Adrenal gland (tissue), 5 donors: Measurements from ENCODE around the gene UGGT1.

Experiments used
- CTCF ChIP-seq, 6 experiments: fragments of 450-650 bp in 4 of 6; fragments of 200-600 bp in 2 of 6; sonication (generic) in 1 of 6; IDR thresholded peaks; 1 replicate in 5 of 6; 2 replicates in 1 of 6; pipeline versions ENCODE4 v1.5.1 to v1.8.0; 2016 to 2021; ENCODE audit warnings: antibody characterized with exemption in 6 of 6, mild to moderate bottlenecking in 2 of 6, moderate library complexity in 1 of 6
- POLR2A ChIP-seq, 2 donors: fragments of 450-650 bp; IDR thresholded peaks; one replicate each; pipeline ENCODE4 v1.6.1; 2017; ENCODE audit warnings: antibody characterized with exemption in 2 of 2, mild to moderate bottlenecking in 2 of 2, moderate library complexity in 1 of 2
- donor health status: DM: no; HTN: no; CAD: no.

DNA sequence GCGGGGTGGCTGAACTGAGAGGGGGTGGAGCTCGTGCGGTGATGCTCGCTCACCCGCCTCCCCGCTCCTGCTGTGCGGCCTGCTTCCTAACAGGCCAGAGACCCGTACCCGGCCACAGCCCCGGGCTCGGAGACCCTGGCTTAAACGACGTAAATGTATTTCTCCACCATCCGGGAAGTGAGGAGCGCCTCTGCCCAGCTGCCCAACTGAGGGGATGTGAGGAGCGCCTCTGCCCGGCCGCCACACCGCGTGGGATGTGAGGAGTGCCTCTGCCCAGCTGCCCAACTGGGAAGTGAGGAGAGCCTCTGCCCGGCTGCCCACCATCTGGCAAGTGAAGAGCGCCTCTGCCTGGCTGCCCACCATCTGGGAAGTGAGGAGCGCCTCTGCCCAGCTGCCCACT is 117.0 kb downstream of the UGGT1 start:
- TF ChIP-seq POLR2A (IDR thresholded peaks at IDR 0.05), result no peak
- no peak for TF ChIP-seq CTCF (IDR thresholded peaks at IDR 0.05)
